CD14-positive monocyte (primary cell): ENCODE data around the gene CAMKV. TPM values are rescaled to one million over a fixed set of nuclear protein-coding genes. Genes with fewer than 3 reads are reported as not detected.

Source experiments
- DNase-seq, 3 donors: peaks; one replicate each; pipeline ENCODE4 v3.0.0-alpha.2; 2011 to 2022
- H2AFZ ChIP-seq: 2 replicates; pipeline ENCODE4 v1.6.0; 2012; ENCODE audit warnings: mild to moderate bottlenecking, low read depth, low read length, inconsistent platforms; ENCODE audit not compliant: insufficient read depth, poor library complexity, severe bottlenecking
- H3K27ac ChIP-seq, 2 donors: 1 replicate in 1 of 2; 2 replicates in 1 of 2; pipeline ENCODE4 v1.5.1; 2012 to 2013; ENCODE audit warnings: low read length in 2 of 2, control low read depth in 1 of 2, inconsistent platforms in 1 of 2, low read depth in 1 of 2, mild to moderate bottlenecking in 1 of 2
- H3K27me3 ChIP-seq, 2 donors: one replicate each; pipeline versions ENCODE4 v1.6.0 to v1.6.1; 2011 to 2013; ENCODE audit warnings: low read length in 2 of 2; ENCODE audit not compliant: control insufficient read depth in 2 of 2, insufficient read depth in 2 of 2
- H3K36me3 ChIP-seq, 2 donors: replicated peaks in 1 of 2; 1 replicate in 1 of 2; 2 replicates in 1 of 2; pipeline versions ENCODE4 v1.5.1 to v1.6.1; 2012 to 2013; ENCODE audit warnings: low read length in 2 of 2, control low read depth in 1 of 2, inconsistent platforms in 1 of 2, mild to moderate bottlenecking in 1 of 2; ENCODE audit not compliant: insufficient read depth in 2 of 2, control insufficient read depth in 1 of 2
- H3K4me1 ChIP-seq, 2 donors: 1 replicate in 1 of 2; 2 replicates in 1 of 2; pipeline versions ENCODE4 v1.5.1 to v1.6.1; 2012 to 2013; ENCODE audit warnings: low read length in 2 of 2, control low read depth in 1 of 2, inconsistent platforms in 1 of 2, mild to moderate bottlenecking in 1 of 2, moderate library complexity in 1 of 2; ENCODE audit not compliant: insufficient read depth in 2 of 2, control insufficient read depth in 1 of 2
- H3K4me2 ChIP-seq: replicated peaks from 2 replicates; pipeline ENCODE3; 2012; ENCODE audit warnings: low read length, moderate library complexity, mild to moderate bottlenecking; ENCODE audit not compliant: poor library complexity, severe bottlenecking; ENCODE audit errors: extremely low read depth
- H3K4me3 ChIP-seq, 3 experiments: fragments of 200-600 bp in 1 of 3; sonication (generic) in 1 of 3; replicated peaks in 1 of 3; 1 replicate in 2 of 3; 2 replicates in 1 of 3; pipeline ENCODE4 v1.5.1; 2011 to 2013; ENCODE audit warnings: low read length in 3 of 3, mild to moderate bottlenecking in 3 of 3, control low read depth in 2 of 3, low read depth in 2 of 3, inconsistent platforms in 1 of 3, moderate library complexity in 1 of 3
- H3K79me2 ChIP-seq: 2 replicates; pipeline ENCODE4 v1.6.0; 2012; ENCODE audit warnings: mild to moderate bottlenecking, control low read depth, inconsistent platforms, low read length, moderate library complexity; ENCODE audit not compliant: insufficient read depth
- H3K9ac ChIP-seq: 2 replicates; pipeline ENCODE4 v1.6.0; 2017; ENCODE audit warnings: low read length, mild to moderate bottlenecking; ENCODE audit not compliant: insufficient read depth, poor library complexity, severe bottlenecking
- H3K9me3 ChIP-seq, 2 donors: replicated peaks in 1 of 2; 1 replicate in 1 of 2; 2 replicates in 1 of 2; pipeline versions ENCODE4 v1.5.1 to v1.6.1; 2012 to 2013; ENCODE audit warnings: low read length in 2 of 2, control low read depth in 1 of 2; ENCODE audit not compliant: control insufficient read depth in 1 of 2, insufficient read depth in 1 of 2
- H4K20me1 ChIP-seq: 2 replicates; pipeline ENCODE4 v1.6.0; 2012; ENCODE audit warnings: mild to moderate bottlenecking, low read length, control low read depth, moderate library complexity; ENCODE audit not compliant: insufficient read depth
- H3K27ac Mint-ChIP-seq, 7 donors: one replicate each; pipeline ENCODE4 v1.8.0; 2020; ENCODE audit warnings: mild to moderate bottlenecking in 7 of 7, mixed read lengths in 7 of 7, moderate library complexity in 6 of 7, inconsistent platforms in 2 of 7
- H3K27me3 Mint-ChIP-seq, 3 donors: one replicate each; pipeline ENCODE4 v1.8.0; 2021 to 2022; ENCODE audit warnings: low read depth in 3 of 3, mild to moderate bottlenecking in 3 of 3, mixed read lengths in 3 of 3, moderate library complexity in 3 of 3, inconsistent platforms in 1 of 3
- H3K36me3 Mint-ChIP-seq, 2 donors: one replicate each; pipeline ENCODE4 v1.8.0; 2020; ENCODE audit warnings: mixed read lengths in 2 of 2, inconsistent platforms in 1 of 2, mild to moderate bottlenecking in 1 of 2
- H3K4me1 Mint-ChIP-seq: one replicate; pipeline ENCODE4 v1.8.0; 2020; ENCODE audit warnings: mild to moderate bottlenecking, mixed read lengths
- H3K4me3 Mint-ChIP-seq, 2 donors: one replicate each; pipeline ENCODE4 v1.8.0; 2020; ENCODE audit warnings: mild to moderate bottlenecking in 2 of 2, mixed read lengths in 2 of 2, moderate library complexity in 1 of 2
- H3K9me3 Mint-ChIP-seq, 7 donors: one replicate each; pipeline ENCODE4 v1.8.0; 2020 to 2022; ENCODE audit warnings: mixed read lengths in 7 of 7, mild to moderate bottlenecking in 6 of 7, moderate library complexity in 6 of 7, inconsistent platforms in 2 of 7
- WGBS: methylation state at CpG from one replicate; pipeline ENCODE4 v1.1.5; 2013; ENCODE audit warnings: missing lambda C conversion rate; ENCODE audit not compliant: insufficient coverage; 5-methylcytosine and 5-hydroxymethylcytosine counted together
- intact Hi-C, 2 donors: fragments of 100-400 bp; cut with micrococcal nuclease; formaldehyde crosslinking; loops; one replicate each; pipeline versions ENCODE4 v1.15.0 to v1.15.1; 2023
- polyA plus RNA-seq, 3 donors: library from polyadenylated mRNA; depleted of rRNA in 1 of 3; unstranded in 2 of 3; stranded (reverse) in 1 of 3; fragments of 300-500 nt in 2 of 3; fragments of >200 nt in 1 of 3; fragmentation: Illumina TruSeq in 2 of 3; gene quantifications; 1 replicate in 2 of 3; 2 replicates in 1 of 3; pipeline ENCODE4 v1.2.3, GENCODE V29; 2012 to 2021
- TF ChIP-seq, protein P1 (sequence below): fragments of 200-600 bp; IDR thresholded peaks from one replicate; pipeline ENCODE4 v1.8.0; 2022; ENCODE audit warnings: antibody characterized with exemption, mild to moderate bottlenecking

Gene CAMKV
- polyA plus RNA-seq, 3 donors, result 0.03 to 0.10 TPM; not detected in 1

GRCh38 chr3:49883998-49884397, 14.3 kb upstream of the CAMKV start:
- Mint-ChIP-seq H3K27me3 (peaks cover 1 to 3% (median 2%) of the 10 kb centered on the region in 3 donors), H3K4me3 (no peak overlapping the region), H3K36me3 (no peaks in the 10 kb centered on the region), H3K27ac (peak overlapping the region in 1 of 7 donors; percentile 3), H3K9me3 (no peaks in the 10 kb centered on the region), H3K4me1 (peaks cover 7% of the 10 kb centered on the region)
- H3K36me3 ChIP-seq, result no peaks in the 10 kb centered on the region
- no peaks in the 10 kb centered on the region for H3K79me2 ChIP-seq
- H3K9ac ChIP-seq, result no peak overlapping the region
- H3K4me3 ChIP-seq, result no peak overlapping the region
- no peaks in the 10 kb centered on the region for H4K20me1 ChIP-seq
- H3K27ac ChIP-seq, result no peak overlapping the region
- TF ChIP-seq, protein P1, sequence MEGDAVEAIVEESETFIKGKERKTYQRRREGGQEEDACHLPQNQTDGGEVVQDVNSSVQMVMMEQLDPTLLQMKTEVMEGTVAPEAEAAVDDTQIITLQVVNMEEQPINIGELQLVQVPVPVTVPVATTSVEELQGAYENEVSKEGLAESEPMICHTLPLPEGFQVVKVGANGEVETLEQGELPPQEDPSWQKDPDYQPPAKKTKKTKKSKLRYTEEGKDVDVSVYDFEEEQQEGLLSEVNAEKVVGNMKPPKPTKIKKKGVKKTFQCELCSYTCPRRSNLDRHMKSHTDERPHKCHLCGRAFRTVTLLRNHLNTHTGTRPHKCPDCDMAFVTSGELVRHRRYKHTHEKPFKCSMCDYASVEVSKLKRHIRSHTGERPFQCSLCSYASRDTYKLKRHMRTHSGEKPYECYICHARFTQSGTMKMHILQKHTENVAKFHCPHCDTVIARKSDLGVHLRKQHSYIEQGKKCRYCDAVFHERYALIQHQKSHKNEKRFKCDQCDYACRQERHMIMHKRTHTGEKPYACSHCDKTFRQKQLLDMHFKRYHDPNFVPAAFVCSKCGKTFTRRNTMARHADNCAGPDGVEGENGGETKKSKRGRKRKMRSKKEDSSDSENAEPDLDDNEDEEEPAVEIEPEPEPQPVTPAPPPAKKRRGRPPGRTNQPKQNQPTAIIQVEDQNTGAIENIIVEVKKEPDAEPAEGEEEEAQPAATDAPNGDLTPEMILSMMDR, result no peak
- intact Hi-C loops, result no loop called here
- H3K27me3 ChIP-seq, result no peaks in the 10 kb centered on the region
- H3K4me1 ChIP-seq, result peaks cover 0 to 2% of the 10 kb centered on the region in 2 donors
- no peak for DNase-seq
- H2AFZ ChIP-seq, result no peak overlapping the region
- 76% methylated on average over 3 of the region's 4 CpGs for WGBS
- H3K4me2 ChIP-seq, result no peak overlapping the region
- H3K9me3 ChIP-seq, result no peaks in the 10 kb centered on the region

GRCh38 chr3:49882166-49882565, 12.5 kb upstream of the CAMKV start:
- no peak overlapping the region for H3K27ac ChIP-seq
- no peaks in the 10 kb centered on the region for H3K9me3 ChIP-seq
- no peak overlapping the region for H3K27ac Mint-ChIP-seq
- H3K27me3 ChIP-seq, result no peaks in the 10 kb centered on the region
- H3K36me3 Mint-ChIP-seq, result no peaks in the 10 kb centered on the region
- H3K27me3 Mint-ChIP-seq, result peaks cover 1 to 3% (median 2%) of the 10 kb centered on the region in 3 donors
- H3K9ac ChIP-seq, result no peak overlapping the region
- TF ChIP-seq, protein P1, result no peak
- H3K36me3 ChIP-seq, result no peaks in the 10 kb centered on the region
- no peak overlapping the region for H2AFZ ChIP-seq
- WGBS, result 7% methylated on average over 3 of the region's 6 CpGs
- H3K79me2 ChIP-seq, result no peaks in the 10 kb centered on the region
- H3K4me3 ChIP-seq, result no peak overlapping the region
- DNase-seq, result no peak
- intact Hi-C loops, result no loop called here
- peaks cover 7% of the 10 kb centered on the region for H3K4me1 Mint-ChIP-seq
- H3K4me3 Mint-ChIP-seq, result no peak overlapping the region
- no peaks in the 10 kb centered on the region for H3K9me3 Mint-ChIP-seq
- no peaks in the 10 kb centered on the region for H4K20me1 ChIP-seq
- peaks cover 0 to 2% of the 10 kb centered on the region in 2 donors for H3K4me1 ChIP-seq
- no peak overlapping the region for H3K4me2 ChIP-seq
